H1 (cell line): ENCODE data around the gene GTF3C2. TPM values are rescaled to one million over a fixed set of nuclear protein-coding genes. Genes with fewer than 3 reads are reported as not detected.

Experiments used
- CTCF ChIA-PET: fragments of 300-600 bp; sonication (Branson Sonifier 250); formaldehyde crosslinking; loops from one replicate; lab custom pipeline; 2021; ENCODE audit not compliant: partially characterized antibody; lab: Charles Lee
- POLR2A ChIA-PET: fragments of 300-600 bp; sonication (Branson Sonifier 250); formaldehyde crosslinking; loops from one replicate; lab custom pipeline; 2021; ENCODE audit warnings: inconsistent platforms; ENCODE audit not compliant: partially characterized antibody; lab: Charles Lee
- DNase-seq, 2 experiments: peaks; one replicate each; pipeline versions ENCODE4 v3.0.0 to v3.0.0-alpha.2; 2010 to 2022; ENCODE audit warnings: low spot score in 2 of 2, low read depth in 1 of 2, mixed read lengths in 1 of 2
- FAIRE-seq: peaks from 2 replicates; lab custom pipeline; 2011; peaks lifted over from hg19 to GRCh38; lab: Jason Lieb, UNC
- H2AFZ ChIP-seq: 2 replicates; pipeline ENCODE4 v1.8.1; 2012; ENCODE audit warnings: low read length, inconsistent platforms
- H2AK5ac ChIP-seq: 2 replicates; pipeline ENCODE4 v1.6.1; 2013; ENCODE audit warnings: low read depth, low read length
- H2BK120ac ChIP-seq: replicated peaks from 2 replicates; pipeline ENCODE3; 2013; ENCODE audit warnings: low read depth, low read length, inconsistent platforms
- H2BK12ac ChIP-seq: 2 replicates; pipeline ENCODE4 v1.6.1; 2013; ENCODE audit warnings: low read depth, low read length
- H2BK15ac ChIP-seq: 2 replicates; pipeline ENCODE4 v1.6.1; 2013; ENCODE audit warnings: low read length
- H2BK20ac ChIP-seq: 2 replicates; pipeline ENCODE4 v1.6.1; 2013; ENCODE audit warnings: low read length
- H2BK5ac ChIP-seq: 2 replicates; pipeline ENCODE4 v1.6.1; 2013; ENCODE audit warnings: low read depth, low read length
- H3K14ac ChIP-seq: 2 replicates; pipeline ENCODE4 v1.6.1; 2013; ENCODE audit warnings: inconsistent platforms; ENCODE audit not compliant: insufficient read length
- H3K18ac ChIP-seq: 2 replicates; pipeline ENCODE4 v1.6.1; 2013; ENCODE audit warnings: low read length; ENCODE audit errors: extremely low read depth
- H3K23ac ChIP-seq: 2 replicates; pipeline ENCODE4 v1.6.1; 2013; ENCODE audit warnings: inconsistent platforms; ENCODE audit not compliant: insufficient read length
- H3K23me2 ChIP-seq: 2 replicates; pipeline ENCODE4 v1.6.1; 2013; ENCODE audit warnings: low read depth, low read length
- H3K27ac ChIP-seq: 2 replicates; pipeline ENCODE4 v1.6.1; 2011; ENCODE audit warnings: low read depth, low read length, inconsistent platforms
- H3K27me3 ChIP-seq, 4 experiments: replicated peaks in 1 of 4; 1 replicate in 1 of 4; 2 replicates in 3 of 4; pipeline versions ENCODE4 v1.6.1 to v1.8.1; 2011 to 2013; ENCODE audit warnings: low read length in 3 of 4, mild to moderate bottlenecking in 3 of 4, inconsistent platforms in 2 of 4, mixed read lengths in 2 of 4, moderate library complexity in 1 of 4; ENCODE audit not compliant: control insufficient read depth in 3 of 4, insufficient read depth in 3 of 4; ENCODE audit errors: extremely low read depth in 1 of 4
- H3K36me3 ChIP-seq, 4 experiments: 2 replicates each; pipeline versions ENCODE4 v1.6.1 to v1.8.1; 2011 to 2013; ENCODE audit warnings: mild to moderate bottlenecking in 4 of 4, low read length in 3 of 4, moderate library complexity in 2 of 4, control low read depth in 1 of 4, inconsistent platforms in 1 of 4; ENCODE audit not compliant: insufficient read depth in 4 of 4, control insufficient read depth in 2 of 4
- H3K4ac ChIP-seq: replicated peaks from 2 replicates; pipeline ENCODE3; 2013; ENCODE audit warnings: low read length, low read depth, mixed read lengths, inconsistent platforms; ENCODE audit not compliant: insufficient read length
- H3K4me1 ChIP-seq, 4 experiments: replicated peaks in 1 of 4; 1 replicate in 1 of 4; 2 replicates in 3 of 4; pipeline versions ENCODE4 v1.6.1 to v1.8.1; 2011 to 2013; ENCODE audit warnings: low read length in 3 of 4, inconsistent platforms in 2 of 4, mixed read lengths in 1 of 4; ENCODE audit not compliant: insufficient read depth in 4 of 4, control insufficient read depth in 3 of 4
- H3K4me2 ChIP-seq, 2 experiments: 2 replicates each; pipeline versions ENCODE4 v1.6.1 to v1.8.1; 2011 to 2013; ENCODE audit warnings: low read depth in 2 of 2, low read length in 2 of 2, control low read depth in 1 of 2, inconsistent platforms in 1 of 2, mild to moderate bottlenecking in 1 of 2; ENCODE audit not compliant: insufficient read depth in 1 of 2
- H3K4me3 ChIP-seq, 4 experiments: fragments of 200-600, 300-600 bp in 1 of 4; sonication (generic), shearing (Covaris generic), sonication (Bioruptor Twin) in 1 of 4; 2 replicates each; pipeline versions ENCODE4 v1.5.1 to v1.8.1; 2011 to 2016; ENCODE audit warnings: low read length in 4 of 4, low read depth in 3 of 4, control low read depth in 2 of 4, inconsistent platforms in 2 of 4, mild to moderate bottlenecking in 2 of 4, mixed read lengths in 1 of 4, moderate library complexity in 1 of 4; ENCODE audit not compliant: insufficient read depth in 2 of 4; ENCODE audit errors: extremely low read depth in 1 of 4
- H3K56ac ChIP-seq: replicated peaks from 2 replicates; pipeline ENCODE3; 2013; ENCODE audit warnings: low read depth, mild to moderate bottlenecking, mixed read lengths, low read length, inconsistent platforms; ENCODE audit not compliant: insufficient read length
- H3K79me1 ChIP-seq: 2 replicates; pipeline ENCODE4 v1.6.1; 2013; ENCODE audit warnings: low read depth, low read length, control low read depth
- H3K79me2 ChIP-seq, 2 experiments: 2 replicates each; pipeline versions ENCODE4 v1.6.1 to v1.8.1; 2012 to 2013; ENCODE audit warnings: low read length in 2 of 2, mild to moderate bottlenecking in 2 of 2, inconsistent platforms in 1 of 2; ENCODE audit not compliant: insufficient read depth in 2 of 2, control insufficient read depth in 1 of 2
- H3K9ac ChIP-seq, 4 experiments: replicated peaks in 1 of 4; 1 replicate in 1 of 4; 2 replicates in 3 of 4; pipeline versions ENCODE4 v1.6.1 to v1.8.1; 2011 to 2013; ENCODE audit warnings: low read depth in 3 of 4, low read length in 3 of 4, control low read depth in 2 of 4, mild to moderate bottlenecking in 2 of 4, moderate library complexity in 2 of 4, inconsistent platforms in 1 of 4; ENCODE audit errors: extremely low read depth in 1 of 4
- H3K9me3 ChIP-seq, 2 experiments: 2 replicates each; pipeline versions ENCODE4 v1.6.1 to v1.8.1; 2012 to 2013; ENCODE audit warnings: mild to moderate bottlenecking in 2 of 2, moderate library complexity in 2 of 2, control low read depth in 1 of 2, inconsistent platforms in 1 of 2, low read depth in 1 of 2, low read length in 1 of 2, mixed read lengths in 1 of 2; ENCODE audit not compliant: insufficient read depth in 2 of 2
- H4K20me1 ChIP-seq, 2 experiments: replicated peaks in 1 of 2; 2 replicates each; pipeline versions ENCODE3 to v1.8.1; 2011 to 2013; ENCODE audit warnings: inconsistent platforms in 2 of 2, low read length in 2 of 2, mild to moderate bottlenecking in 1 of 2; ENCODE audit not compliant: insufficient read depth in 2 of 2, control insufficient read depth in 1 of 2
- H4K5ac ChIP-seq: 2 replicates; pipeline ENCODE4 v1.6.1; 2013; ENCODE audit warnings: low read length, low read depth, mixed read lengths, inconsistent platforms; ENCODE audit not compliant: insufficient read length
- H4K8ac ChIP-seq: 2 replicates; pipeline ENCODE4 v1.8.0; 2013; ENCODE audit warnings: mild to moderate bottlenecking, moderate library complexity, low read length, inconsistent platforms; ENCODE audit not compliant: insufficient read depth; ENCODE audit errors: extremely low read depth
- H4K91ac ChIP-seq: replicated peaks from 2 replicates; pipeline ENCODE3; 2013; ENCODE audit warnings: low read length, mixed read lengths, inconsistent platforms; ENCODE audit not compliant: insufficient read length
- ATF2 ChIP-seq: IDR thresholded peaks from 2 replicates; pipeline ENCODE4 v1.6.1; 2012; ENCODE audit warnings: low read length, inconsistent platforms
- CBX8 ChIP-seq: fragments of 300-800, 300-1000 bp; sonication (generic); IDR thresholded peaks from 2 replicates; pipeline ENCODE4 v1.7.1; 2016; ENCODE audit warnings: low read depth, low read length, borderline replicate concordance
- KDM1A ChIP-seq: fragments of 200-600, 300-600 bp; sonication (generic); IDR thresholded peaks from 2 replicates; pipeline ENCODE4 v1.7.1; 2016; ENCODE audit warnings: mild to moderate bottlenecking, low read length, borderline replicate concordance
- POLR2A ChIP-seq, 2 experiments: IDR thresholded peaks; 1 replicate in 1 of 2; 2 replicates in 1 of 2; pipeline ENCODE4 v1.6.1; 2011; ENCODE audit warnings: low read depth in 2 of 2, low read length in 2 of 2, mild to moderate bottlenecking in 2 of 2; ENCODE audit errors: control extremely low read depth in 1 of 2
- SIRT6 ChIP-seq: IDR thresholded peaks from one replicate; pipeline ENCODE4 v1.7.1; 2012; ENCODE audit warnings: low read length, inconsistent platforms
- SUZ12 ChIP-seq: fragments of 200-600 bp; sonication (generic); IDR thresholded peaks from 2 replicates; pipeline ENCODE4 v1.6.1; 2012; ENCODE audit warnings: mild to moderate bottlenecking, inconsistent platforms, low read length, moderate library complexity, mixed read lengths
- TCF12 ChIP-seq: IDR thresholded peaks from 2 replicates; pipeline ENCODE4 v1.6.1; 2011; ENCODE audit warnings: low read depth, mild to moderate bottlenecking, low read length
- TEAD4 ChIP-seq: IDR thresholded peaks from 2 replicates; pipeline ENCODE4 v1.6.1; 2012; ENCODE audit warnings: low read depth, low read length, inconsistent platforms, mixed read lengths
- USF2 ChIP-seq: IDR thresholded peaks from 2 replicates; pipeline ENCODE4 v1.6.1; 2011; ENCODE audit warnings: low read length, improper control_type of control experiment
- WGBS, 2 experiments: shearing (Covaris generic) in 1 of 2; methylation state at CpG; one replicate each; pipeline versions ENCODE4 v1.1.6 to v1.1.7; 2013 to 2015; ENCODE audit warnings: low lambda C conversion rate in 2 of 2, mixed read lengths in 2 of 2, inconsistent platforms in 1 of 2, low coverage in 1 of 2, missing lambda C conversion rate in 1 of 2; ENCODE audit not compliant: insufficient replicate concordance in 2 of 2, insufficient coverage in 1 of 2, insufficient read length in 1 of 2; ENCODE audit errors: extremely low coverage in 1 of 2, missing lambda C conversion rate in 1 of 2; 5-methylcytosine and 5-hydroxymethylcytosine counted together
- polyA plus RNA-seq, 7 experiments: library from polyadenylated mRNA; depleted of rRNA in 3 of 7; stranded (reverse) in 5 of 7; unstranded in 2 of 7; fragments of >200 nt in 5 of 7; fragments of 200-250 nt in 2 of 7; gene quantifications; 1 replicate in 5 of 7; 2 replicates in 1 of 7; 4 replicates in 1 of 7; pipeline versions ENCODE4 v1.2.1 to v1.2.3, GENCODE V29; 2011 to 2013; ENCODE audit warnings: missing spikeins in 2 of 7, mixed read lengths in 2 of 7
- total RNA-seq: library from RNA; stranded (reverse); fragmentation: NEBNext Ultra II Directional; extraction: Animal tissue kit (Norgen Biotek cat#: 25700); gene quantifications from 2 replicates; pipeline ENCODE4 v1.2.1, GENCODE V29; 2021

GTF3C2 gene
- total and polyA plus RNA-seq, 2 of the 8 experiments (the other 6 are each of a cell fraction or from before 2014, with no cell fraction given) = 118 to 127 TPM

- peaks cover 29 to 41% (median 39%) of the 10 kb centered on the region in 4 experiments for H3K27me3 ChIP-seq
- H2AFZ ChIP-seq = no peak overlapping the region
- WGBS, 2 experiments = 93% methylated on average over 16 of the region's 16 CpGs; no CpG with 5 or more reads in 1 of the 2 experiments
- no peaks in the 10 kb centered on the region for H3K79me1 ChIP-seq
- H2BK15ac ChIP-seq = 0 out of 2 replicates have a peak overlapping the region, but pooled peaks have one; percentile 81
- no peak overlapping the region; a peak in 1 of 7 replicates for H3K9ac ChIP-seq
- CTCF ChIA-PET = interaction anchor here (0.5 to 12.3 kb wide), 7 partner anchors 15 to 464 kb away, joined by 3 to 413 read pairs (median 9); partner anchors contain the start of genes DNAJC5G, MPV17 and TRIM54
- H3K27ac ChIP-seq = no peak overlapping the region
- H4K8ac ChIP-seq = no peak overlapping the region
- peaks cover 0 to 4% (median 0%) of the 10 kb centered on the region in 4 experiments; a peak in 1 of 8 replicates for H3K36me3 ChIP-seq
- no peak overlapping the region for H2BK5ac ChIP-seq
- TF ChIP-seq ATF2 (no peak), TEAD4 (no peak), USF2 (no peak), SIRT6 (no peak), TCF12 (no peak), SUZ12 (no peak), KDM1A (no peak), POLR2A (IDR thresholded peaks at IDR 0.05; ENCODE audit: control extremely low read depth in 1 of 2, low read depth in 2 of 2, low read length in 2 of 2) (no peak), CBX8 (no peak)
- no peak overlapping the region for H3K4ac ChIP-seq
- H2AK5ac ChIP-seq = no peak overlapping the region
- H3K4me1 ChIP-seq = peaks cover 0 to 28% (median 14%) of the 10 kb centered on the region in 4 experiments; a peak in 5 of 7 replicates
- no peak overlapping the region for H3K56ac ChIP-seq
- no peak overlapping the region for H3K23ac ChIP-seq
- no peak overlapping the region for H2BK120ac ChIP-seq
- H3K9me3 ChIP-seq = no peaks in the 10 kb centered on the region; a peak in 1 of 4 replicates
- H3K4me2 ChIP-seq = no peak overlapping the region
- no peak overlapping the region for H3K14ac ChIP-seq
- peaks cover 4 to 11% of the 10 kb centered on the region in 2 experiments for H4K20me1 ChIP-seq
- H4K5ac ChIP-seq = no peak overlapping the region
- no peak overlapping the region for H2BK20ac ChIP-seq
- no peak overlapping the region for H4K91ac ChIP-seq
- POLR2A ChIA-PET = interaction anchor here (0.8 to 8.8 kb wide), 8 partner anchors 9 to 89 kb away, joined by 3 to 105 read pairs (median 3); partner anchors contain the start of genes CAD and MPV17
- H3K4me3 ChIP-seq = no peak overlapping the region
- FAIRE-seq = no peak
- DNase-seq = no peak
- no peak overlapping the region for H3K18ac ChIP-seq
- no peaks in the 10 kb centered on the region for H3K79me2 ChIP-seq
- no peak overlapping the region for H2BK12ac ChIP-seq
- H3K23me2 ChIP-seq = peaks cover 10% of the 10 kb centered on the region; the same call in 1 of the 2 replicates
These were observed 51.0 kb downstream of the GTF3C2 start for GRCh38 chr2:27305516-27305915.
